GM21723 (cell line): ENCODE measurements around the gene OSBPL2.
A peak's percentile ranks its signal among the peaks of the same experiment; 100 is the strongest.

Source experiments
- ATAC-seq: cut with Tn5 transposase; IDR thresholded peaks from one replicate; pipeline ENCODE4 v1.9.1; 2021; ENCODE audit warnings: mild to moderate bottlenecking, moderate library complexity; ENCODE audit not compliant: unreplicated experiment

The OSBPL2 gene

DNA sequence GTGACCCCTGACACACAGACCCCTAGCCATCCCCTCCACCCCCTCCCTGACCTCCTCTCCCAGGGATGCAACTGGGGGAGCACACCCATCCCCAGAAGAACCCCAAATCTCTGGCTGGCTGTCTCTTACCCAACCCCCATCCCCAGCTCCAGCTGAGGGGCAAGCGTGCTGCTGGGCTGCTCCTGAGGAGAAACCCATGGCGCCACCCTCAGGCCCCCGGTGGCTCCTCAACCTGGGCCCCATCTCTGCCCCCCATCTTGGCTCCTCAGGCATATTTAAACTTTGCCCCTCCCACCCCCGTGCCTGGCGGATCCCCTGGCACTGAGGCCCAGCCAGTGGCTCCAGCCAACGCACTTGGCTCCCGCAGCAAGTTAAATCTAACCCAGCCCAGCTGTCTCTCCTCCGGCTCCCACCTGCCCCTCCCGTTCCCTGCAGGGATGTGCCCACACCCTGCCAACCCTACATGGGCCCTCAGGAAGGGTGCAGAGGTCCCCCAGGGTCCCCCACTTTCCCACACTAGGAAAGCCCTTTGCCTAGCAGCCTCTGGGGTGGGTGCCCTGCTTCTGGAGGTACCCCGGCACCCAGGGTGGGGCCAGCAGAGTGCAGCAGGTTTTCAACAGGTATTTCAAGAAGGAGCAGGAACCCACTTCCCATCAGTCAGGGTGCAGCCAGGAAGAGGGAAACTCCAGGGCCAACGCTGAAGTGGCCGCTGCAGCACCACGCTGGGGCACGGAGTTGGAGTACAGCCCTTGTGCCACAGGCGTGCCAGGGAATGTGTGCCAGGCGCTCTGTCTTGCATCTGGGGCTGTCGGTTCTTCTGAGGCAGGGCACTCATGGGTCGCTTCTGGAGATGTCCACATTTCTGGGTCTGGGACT lies 5.3 kb upstream of the OSBPL2 start:
- ATAC-seq: no peak

DNA sequence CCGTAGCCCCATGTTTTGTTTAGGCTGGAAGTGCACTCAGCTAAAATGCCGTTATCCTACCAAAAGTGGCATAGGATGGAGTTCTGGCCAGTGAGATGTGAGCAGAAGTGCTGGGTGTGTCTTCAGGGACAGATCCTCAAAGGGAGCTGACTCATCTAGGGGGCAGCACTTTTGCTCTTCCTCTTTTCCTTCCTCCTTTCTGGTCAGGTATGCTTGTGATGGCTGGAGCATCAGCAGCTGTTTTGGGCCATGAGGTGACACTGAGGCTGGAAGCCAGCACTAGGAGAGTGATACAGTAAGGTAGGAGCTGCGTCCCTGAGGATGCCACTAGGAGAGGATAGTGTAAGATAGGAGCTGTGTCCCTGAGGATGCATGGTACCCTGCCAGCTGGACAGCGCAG lies 4.6 kb upstream of the OSBPL2 start:
- no peak for ATAC-seq

DNA sequence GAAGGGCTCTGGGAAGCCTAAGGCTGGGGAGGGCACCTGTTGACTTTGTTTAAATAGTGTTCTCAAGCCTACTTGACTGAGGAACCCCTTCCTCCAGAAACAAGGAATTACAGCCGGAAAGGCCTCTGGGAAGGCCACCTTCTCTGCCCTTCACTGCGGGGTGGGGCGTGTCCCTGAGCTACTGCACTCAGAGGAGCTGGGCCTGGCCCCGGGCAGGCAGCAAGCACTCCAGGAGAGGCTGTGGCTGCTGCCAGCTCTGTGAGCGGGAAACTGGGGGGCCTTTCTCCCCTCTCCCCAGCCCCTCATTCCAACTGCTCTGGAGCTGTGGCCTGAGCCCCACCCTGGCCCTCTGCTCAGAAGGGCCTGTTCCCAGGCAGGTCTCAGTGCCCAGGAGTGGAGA lies 4.0 kb upstream of the OSBPL2 start:
- no peak for ATAC-seq

DNA sequence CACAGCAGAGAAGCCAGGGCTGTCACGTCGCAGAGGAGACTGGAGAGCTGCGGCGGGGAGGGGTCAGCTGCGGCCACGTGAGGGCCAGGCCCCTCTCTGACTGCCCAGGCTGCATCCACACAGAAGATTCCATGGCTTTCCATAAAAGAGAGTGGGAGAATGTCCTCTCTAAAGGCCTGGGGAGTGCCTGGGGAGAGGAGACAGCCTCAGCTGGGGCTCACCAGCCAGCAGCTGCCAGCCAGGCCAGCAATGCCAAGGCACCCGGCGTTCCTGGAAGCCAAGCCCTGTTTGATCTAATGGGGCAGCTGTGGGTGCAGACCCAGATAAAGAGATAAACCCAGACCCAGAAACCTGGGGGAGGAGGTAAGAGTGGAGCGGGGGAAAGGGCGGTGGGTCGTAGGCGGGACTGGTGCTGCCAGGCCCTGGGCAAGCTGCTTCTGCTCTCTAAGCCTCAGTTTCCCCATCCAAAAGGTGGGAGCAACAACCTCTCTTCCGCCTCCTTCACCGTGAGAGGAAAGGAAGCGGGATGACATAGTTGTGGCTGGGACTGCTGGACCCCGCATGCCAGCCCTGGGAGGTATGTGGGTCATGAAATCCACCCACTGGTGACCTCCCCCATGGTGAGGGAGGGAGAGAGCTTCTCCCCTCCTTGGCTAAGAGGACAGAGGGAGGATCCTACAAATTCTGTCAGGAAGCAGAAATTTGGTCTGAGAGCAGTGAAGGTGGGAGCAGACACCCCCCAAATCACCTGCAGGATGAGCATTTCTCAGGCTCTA lies 3.1 kb upstream of the OSBPL2 start:
- no peak for ATAC-seq

DNA sequence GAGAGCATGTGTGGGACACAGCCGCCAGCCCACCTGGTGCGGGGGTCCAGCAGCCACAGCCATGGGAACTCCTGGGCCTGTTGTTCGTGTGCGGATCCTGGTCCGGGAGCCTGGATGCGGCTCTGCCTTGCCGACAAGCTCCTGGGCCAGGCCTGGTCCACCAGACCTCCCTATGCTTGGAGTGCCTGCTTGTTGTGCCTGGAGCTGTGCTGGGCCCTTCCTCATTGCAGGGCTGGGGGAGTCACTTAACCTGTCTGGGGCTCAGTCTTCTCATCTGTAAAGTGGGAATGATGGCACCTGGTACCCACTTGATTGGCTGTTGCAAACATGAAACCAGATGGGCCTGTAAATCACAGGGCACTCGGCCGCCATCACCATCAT lies 2.6 kb upstream of the OSBPL2 start:
- no peak for ATAC-seq

DNA sequence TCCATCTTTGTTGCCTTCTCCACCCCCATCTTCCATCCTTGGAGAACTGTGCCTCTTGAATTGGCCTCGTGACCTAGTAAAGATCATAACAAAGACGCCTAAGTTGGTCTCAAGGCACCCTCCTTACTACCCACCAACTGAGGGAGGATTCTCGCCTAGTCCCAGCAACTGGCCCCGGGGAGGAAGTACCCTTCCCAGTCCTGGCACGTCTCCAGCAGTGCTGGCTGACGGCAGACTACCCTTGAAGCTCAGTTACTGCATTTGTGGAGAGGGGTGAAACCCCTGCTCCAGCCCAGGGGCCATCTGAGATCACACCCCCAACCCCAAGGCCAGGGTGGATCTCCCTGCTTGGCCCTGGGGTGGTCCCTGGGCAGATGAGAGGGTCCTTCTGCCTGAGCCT lies 2.1 kb upstream of the OSBPL2 start:
- ATAC-seq: no peak

DNA sequence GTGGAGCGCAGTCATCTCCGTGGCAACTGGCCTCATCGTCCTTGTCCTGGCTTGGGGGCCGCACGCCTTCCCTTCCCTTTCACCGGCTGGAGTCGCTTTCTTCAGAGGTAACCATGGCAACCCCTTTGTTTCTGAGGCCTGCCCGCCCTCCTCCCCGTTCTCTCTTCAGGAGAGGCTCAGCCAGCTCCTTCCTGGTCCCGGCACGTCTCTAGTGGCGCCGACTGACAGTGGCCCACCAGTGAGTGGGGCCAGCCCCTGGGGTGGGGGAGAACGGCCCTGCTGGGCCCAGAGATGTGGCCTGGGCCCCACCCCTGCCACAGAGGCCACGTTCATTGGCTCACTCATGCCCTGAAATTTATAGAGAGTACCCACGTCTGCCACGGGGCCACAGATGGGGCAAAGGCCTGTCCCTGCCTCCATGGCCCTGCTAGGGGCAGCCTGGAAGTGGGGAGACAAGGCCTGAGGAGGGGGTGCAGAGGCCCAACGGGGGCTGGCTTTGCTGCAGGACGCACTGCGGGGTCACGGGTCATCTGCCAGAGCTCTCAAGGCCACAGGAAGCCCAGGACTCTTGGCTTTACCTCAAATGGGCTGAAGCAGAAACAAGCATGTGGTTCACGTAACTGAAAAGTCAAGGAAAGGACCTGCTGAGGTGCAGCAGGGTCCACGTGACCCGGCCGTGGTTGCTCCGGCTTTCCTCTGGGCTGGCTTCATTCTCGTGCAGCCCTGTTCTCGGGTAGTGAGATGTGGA lies 1.4 kb upstream of the OSBPL2 start:
- no peak for ATAC-seq

DNA sequence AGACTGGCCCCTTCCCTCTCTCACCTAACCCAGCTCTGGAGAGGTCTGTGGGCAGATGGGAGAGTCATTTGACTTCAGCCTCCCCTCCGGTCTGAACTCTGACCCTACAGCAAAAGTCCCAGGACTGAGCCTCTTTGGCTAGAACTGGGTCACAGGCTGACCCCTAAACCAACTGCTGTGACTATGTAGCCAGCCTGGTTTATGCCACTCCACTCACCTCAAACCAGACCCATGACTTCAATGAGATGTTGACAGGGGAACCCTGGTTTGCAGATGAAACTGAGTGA lies 864 bp upstream of the OSBPL2 start:
- ATAC-seq: no peak

DNA sequence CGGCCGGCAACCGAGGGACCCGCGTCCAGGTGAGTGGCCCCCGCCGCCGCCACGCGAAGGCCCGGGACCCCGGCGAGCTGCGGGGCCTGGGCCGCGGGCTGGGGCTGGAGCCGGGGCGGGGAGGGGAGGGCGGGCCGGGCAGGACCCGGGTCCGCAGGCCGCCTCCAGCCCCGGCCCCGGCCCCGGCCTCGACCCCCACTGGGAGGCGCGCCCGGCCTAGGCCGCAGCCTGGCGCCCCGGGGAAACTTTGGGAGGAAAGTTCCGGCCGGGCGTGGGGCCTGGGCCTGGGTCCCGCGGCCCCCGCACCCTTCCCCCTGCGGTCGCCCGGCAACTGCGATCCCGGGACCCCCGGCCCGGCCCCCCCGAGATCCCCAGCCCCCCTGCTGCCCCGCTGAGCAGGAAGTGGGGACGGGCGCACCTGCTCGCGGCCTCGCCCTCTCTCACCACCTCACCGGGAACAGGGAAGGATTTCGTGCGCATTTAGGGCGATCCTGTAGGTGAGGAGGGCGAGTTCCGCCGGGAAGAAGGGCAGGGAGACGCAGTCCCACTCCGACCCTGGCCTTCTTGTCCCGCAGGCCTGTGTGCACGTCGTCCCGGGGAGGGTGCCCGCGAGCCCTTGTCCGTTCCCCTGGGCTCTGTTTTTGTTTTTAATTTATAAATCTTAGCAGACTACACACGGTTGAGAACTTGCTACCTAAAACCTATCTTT lies 402 bp downstream of the OSBPL2 start:
- ATAC-seq: peak; percentile 10

DNA sequence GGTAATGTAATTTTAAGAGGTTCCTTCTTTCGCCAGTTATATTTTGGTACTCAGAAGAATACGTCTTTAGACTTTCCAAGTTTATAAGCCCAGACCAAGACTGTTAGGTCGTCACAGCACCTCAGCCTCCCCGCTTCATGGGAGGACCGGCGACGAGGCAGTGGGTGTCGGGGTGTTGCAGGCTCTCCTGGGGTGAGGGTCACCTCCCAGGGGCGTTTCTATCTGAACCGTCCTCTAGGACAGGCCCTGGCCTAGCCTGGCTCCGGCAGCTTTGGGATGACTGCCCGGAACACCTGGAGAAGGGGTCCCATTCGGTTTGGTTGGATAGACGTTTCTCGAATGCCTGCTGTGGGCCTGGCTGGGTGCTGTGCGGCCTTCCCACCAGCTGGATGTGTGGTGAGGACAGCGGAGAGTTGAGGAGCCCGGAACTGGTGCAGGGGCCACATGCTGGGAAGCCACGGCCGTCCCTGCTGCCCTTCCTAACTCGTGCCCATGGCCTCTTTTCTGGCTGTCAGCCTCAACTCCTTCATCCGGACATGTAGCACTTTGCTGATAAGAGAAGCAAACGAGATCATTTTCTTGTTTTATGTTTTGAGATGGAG lies 1.1 kb downstream of the OSBPL2 start:
- ATAC-seq: no peak

DNA sequence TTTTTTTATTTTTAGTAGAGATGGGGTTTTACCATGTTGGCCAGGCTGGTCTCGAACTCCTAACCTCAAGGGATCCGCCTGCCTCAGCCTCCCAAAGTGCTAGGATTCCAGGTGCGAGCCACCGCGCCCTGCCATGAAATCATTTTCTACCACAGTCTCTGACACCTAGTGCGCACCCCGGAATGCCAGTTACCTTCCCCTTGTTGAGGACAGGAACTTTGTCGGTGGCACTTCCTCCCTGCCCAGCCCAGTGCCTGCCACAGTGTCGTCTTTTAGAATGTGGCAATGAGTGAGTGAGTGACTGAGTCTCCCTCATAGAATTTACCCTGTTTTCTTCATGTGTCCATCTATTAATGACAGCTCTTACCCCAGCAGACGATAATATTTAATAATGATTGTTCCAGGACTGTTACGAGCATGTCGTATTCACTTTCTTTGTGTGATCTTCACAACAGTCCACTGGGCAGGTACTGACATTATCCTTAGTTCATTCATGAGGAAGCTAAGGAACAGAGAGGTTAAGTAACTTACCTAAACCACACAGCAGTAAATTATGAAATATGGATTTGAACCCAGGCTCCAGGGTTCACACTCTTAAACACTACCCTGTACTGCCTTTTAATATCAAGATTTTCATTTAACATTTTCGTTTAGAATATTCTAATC lies 1.8 kb downstream of the OSBPL2 start:
- ATAC-seq: no peak

DNA sequence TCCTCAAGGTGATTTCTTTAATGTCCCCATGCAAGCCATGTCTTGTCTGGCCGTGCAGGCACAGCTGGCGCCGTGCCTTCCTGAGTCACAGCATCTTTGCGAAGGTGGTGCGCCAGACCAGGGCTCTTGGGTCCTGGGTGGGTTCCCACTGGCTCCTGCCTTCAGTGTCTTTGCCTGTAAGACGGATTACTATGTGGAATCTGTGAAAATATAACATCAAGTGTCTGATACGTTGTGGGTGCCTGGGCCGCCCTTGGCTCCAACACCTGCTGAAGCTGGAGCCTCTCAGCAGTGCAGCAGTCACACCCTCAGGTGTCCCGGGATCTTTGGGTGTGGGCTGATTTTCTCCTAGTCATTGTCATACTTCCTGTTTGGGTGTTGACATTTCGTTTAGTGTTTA lies 3.2 kb downstream of the OSBPL2 start:
- ATAC-seq: no peak

DNA sequence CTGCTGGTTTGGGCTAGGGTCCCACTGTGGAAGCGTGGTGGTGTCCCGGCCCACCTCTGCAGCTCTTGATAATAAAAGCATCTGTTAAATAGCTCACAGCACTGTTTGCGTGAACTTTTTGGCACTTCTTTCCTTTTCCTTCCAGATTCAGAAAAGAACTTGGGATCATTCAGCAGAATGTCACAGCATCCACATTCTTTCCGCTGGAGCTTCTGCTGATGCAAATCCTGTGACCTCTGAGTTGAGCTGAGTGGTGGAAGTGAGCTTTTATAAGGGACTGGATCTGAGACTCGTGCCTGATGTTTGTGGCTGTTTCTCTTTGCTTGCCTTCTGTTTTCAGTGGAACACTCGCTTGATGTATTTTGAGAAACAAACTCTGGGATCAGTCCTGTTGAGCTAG lies 3.9 kb downstream of the OSBPL2 start:
- no peak for ATAC-seq

DNA sequence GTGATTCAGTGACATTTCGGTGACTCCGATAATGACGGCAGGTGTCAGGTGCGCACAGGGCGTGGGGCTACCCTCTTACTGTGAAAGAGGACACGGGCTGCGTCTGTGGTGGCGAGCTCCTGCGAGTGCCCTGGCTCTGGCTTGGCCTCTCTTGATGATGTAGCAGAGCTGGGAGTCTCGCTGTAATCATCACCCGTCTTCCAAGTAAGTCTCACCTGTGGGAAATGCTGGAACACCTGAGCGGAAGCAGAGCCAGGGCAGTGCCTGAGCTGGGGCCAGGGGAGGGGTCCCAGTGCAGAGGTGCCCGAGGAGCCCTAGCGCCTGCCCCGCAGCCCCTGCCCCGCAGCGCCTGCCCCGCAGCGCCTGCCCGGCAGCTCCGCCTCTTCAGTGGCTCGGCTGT lies 4.8 kb downstream of the OSBPL2 start:
- ATAC-seq: no peak

DNA sequence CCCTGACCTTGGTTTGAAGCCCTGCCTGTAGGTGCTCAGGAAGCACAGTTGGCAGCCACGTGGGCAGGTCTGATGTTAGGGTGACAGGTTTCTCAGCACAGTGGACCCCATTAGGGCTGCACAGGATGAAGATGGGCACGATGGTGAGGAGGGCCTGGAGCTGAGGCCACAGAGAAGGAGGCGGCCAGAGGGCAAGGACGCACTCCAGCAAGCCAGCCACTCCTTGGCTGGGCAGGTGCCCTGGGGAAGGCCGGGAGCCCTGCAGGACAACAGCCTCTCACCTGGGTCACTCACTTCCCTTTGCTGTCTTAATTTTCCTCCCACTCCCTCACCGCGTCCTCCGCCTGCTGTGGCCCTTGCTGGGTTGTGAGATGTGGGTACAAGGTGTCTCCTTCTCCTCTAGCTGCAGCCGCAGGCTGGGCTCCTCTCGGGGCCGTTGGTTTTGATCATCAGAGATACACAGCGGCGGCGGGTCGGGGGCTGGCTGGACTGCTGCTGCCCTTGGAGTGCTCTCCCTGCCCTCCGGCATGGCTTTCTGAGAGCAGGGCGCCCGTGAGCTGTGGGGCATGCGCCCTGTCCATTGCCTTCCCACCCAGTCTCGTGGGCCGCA lies 5.7 kb downstream of the OSBPL2 start:
- ATAC-seq: no peak

DNA sequence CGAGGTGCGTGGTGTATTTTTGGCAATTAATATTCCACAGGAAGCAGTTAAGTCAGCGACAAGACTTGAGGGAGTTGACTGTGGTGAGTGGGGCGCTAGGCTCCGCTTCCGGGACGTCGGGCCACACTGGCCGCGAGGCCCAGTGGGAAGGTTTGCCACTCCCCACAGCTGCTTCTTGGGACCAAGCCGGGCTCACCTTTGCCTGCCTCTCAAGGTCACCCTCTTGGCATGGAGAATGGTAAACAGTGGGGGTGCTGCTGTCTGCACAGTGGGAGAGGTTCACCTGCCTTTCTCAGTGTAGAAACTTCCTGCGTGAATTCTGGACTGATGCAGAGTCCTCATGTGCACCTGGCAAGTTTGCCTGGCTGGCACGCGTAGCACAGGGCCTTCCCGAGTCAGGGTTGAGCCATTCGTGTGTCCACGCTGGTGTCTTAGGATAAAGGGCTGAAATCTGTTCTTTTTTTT lies 6.4 kb downstream of the OSBPL2 start:
- no peak for ATAC-seq

DNA sequence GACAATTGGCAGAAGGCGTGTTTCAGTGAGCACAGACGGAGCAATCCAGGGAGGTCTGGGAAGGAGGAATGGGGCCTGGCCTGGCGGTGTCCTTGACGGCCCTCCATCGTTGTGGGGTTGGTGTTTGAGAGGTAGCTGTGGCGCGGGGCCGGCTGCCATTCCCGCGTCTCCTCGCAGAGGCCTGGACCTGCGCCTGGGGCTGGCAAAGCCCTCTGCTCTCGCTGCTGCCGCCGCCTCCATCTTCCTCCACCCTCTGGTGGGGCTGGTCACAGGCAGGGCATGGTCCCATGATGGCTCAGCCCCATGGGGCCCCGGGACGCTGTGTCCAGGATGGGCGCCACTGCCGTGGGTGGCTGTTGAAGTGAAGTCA lies 7.6 kb downstream of the OSBPL2 start:
- ATAC-seq: no peak

DNA sequence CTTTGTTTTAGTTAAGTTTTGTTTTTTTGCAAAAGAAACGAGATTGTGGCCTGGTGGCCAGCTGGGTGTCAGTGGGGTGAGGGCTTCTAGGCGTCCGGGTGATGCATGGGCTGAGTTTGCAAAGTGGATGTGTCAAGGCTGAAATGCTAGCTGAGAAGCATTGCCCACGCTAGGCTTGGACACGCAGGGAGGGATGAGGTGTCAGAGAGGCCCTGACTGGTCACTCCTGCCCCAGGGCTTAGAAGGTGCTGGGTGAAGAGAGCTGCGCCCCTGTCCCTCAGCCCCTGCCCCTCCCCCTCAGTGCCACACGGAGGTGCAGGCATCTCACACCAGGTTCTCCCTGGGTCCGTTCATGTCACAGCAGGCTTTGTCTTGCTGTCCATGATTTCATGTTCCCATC lies 8.1 kb downstream of the OSBPL2 start:
- no peak for ATAC-seq

DNA sequence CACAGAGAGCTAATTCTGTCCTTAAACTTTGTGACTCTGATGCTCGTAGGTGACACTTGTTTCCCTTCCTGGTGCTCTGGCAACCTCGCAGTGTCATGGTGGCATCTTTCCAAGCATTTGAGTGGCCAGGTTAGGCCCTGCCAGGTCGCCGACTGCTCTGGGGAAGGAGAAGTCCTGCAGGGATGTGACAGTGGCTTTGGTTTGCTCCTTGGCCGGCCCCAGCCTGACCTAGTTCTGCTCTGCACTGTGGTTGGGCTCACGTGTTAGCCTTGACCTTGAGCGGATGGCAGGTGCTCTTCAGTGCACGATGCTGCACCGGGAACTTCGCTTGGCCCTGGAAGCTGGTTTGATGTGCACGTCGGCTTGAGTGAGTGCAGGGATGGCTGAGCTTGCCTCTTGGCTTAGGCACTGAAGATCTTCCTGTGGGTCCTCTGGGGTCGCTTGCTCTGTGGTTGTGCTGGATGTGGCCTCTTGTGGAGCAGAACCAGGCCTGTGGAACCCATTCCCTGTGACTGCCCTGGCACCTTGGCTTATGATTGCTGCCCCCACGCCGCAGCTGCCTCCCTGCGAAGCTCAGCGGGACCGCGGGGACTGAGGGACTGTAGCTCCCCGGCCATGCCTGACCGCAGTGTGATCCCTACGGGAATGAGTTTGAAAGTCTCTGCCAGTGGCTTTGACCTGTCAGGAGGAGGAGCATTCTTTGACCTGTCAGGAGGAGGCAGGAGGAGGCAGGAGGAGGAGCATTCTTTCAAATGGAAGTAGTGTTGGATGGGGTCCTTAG lies 8.7 kb downstream of the OSBPL2 start:
- ATAC-seq: no peak
